IMR-90 (cell line): ENCODE results near the gene PPP1R13L. TPM values are rescaled to one million over a fixed set of nuclear protein-coding genes. Genes with fewer than 3 reads are reported as not detected.

Experiments
- ATAC-seq: fragments of 200-7000 bp; cut with Tn5 transposase; 2 replicates; pipeline ENCODE4 v1.9.1; 2020; ENCODE audit warnings: low read depth, mild to moderate bottlenecking, moderate library complexity
- BruUV-seq: library from RNA; stranded (reverse); fragments of 400-500 nt; replicated peaks from 2 replicates; lab custom pipeline; 2021; lab: Mats Ljungman, UMichigan
- CTCF ChIA-PET: fragments of 300-600 bp; formaldehyde crosslinking; extraction: SDS; loops from one replicate; lab custom pipeline; 2021; ENCODE audit warnings: antibody characterized with exemption; lab: Yijun Ruan, JAX
- POLR2A ChIA-PET: fragments of 300-600 bp; sonication (Branson Sonifier 250); formaldehyde crosslinking; loops from one replicate; lab custom pipeline; 2022; ENCODE audit warnings: antibody characterized with exemption; ENCODE audit not compliant: unreplicated experiment; lab: Charles Lee
- DNase-seq: peaks from one replicate; pipeline ENCODE4 v3.0.0; 2013
- H2AFZ ChIP-seq: replicated peaks from 2 replicates; pipeline ENCODE3; 2013; ENCODE audit warnings: low read length, mild to moderate bottlenecking; ENCODE audit not compliant: poor library complexity
- H2AK5ac ChIP-seq: 2 replicates; pipeline ENCODE4 v1.6.1; 2013; ENCODE audit warnings: low read depth, low read length, inconsistent platforms
- H2AK9ac ChIP-seq: replicated peaks from 2 replicates; pipeline ENCODE3; 2013; ENCODE audit warnings: mild to moderate bottlenecking, low read depth, low read length, moderate library complexity; ENCODE audit not compliant: poor library complexity
- H2BK120ac ChIP-seq: 2 replicates; pipeline ENCODE4 v1.6.1; 2013; ENCODE audit warnings: low read depth, low read length, inconsistent platforms
- H2BK15ac ChIP-seq: 3 replicates; pipeline ENCODE4 v1.6.1; 2013; ENCODE audit warnings: low read depth, low read length, inconsistent platforms
- H2BK20ac ChIP-seq: 2 replicates; pipeline ENCODE4 v1.6.1; 2013; ENCODE audit warnings: low read depth, mild to moderate bottlenecking, inconsistent platforms, low read length, moderate library complexity
- H2BK5ac ChIP-seq: 2 replicates; pipeline ENCODE4 v1.6.1; 2013; ENCODE audit warnings: mild to moderate bottlenecking, low read depth, low read length, inconsistent platforms; ENCODE audit not compliant: poor library complexity, severe bottlenecking
- H3K14ac ChIP-seq: replicated peaks from 2 replicates; pipeline ENCODE4 v1.6.1; 2013; ENCODE audit warnings: low read depth, low read length, inconsistent platforms
- H3K18ac ChIP-seq: 2 replicates; pipeline ENCODE4 v1.6.1; 2013; ENCODE audit warnings: low read depth, low read length, control low read depth
- H3K23ac ChIP-seq: 2 replicates; pipeline ENCODE4 v1.6.1; 2013; ENCODE audit warnings: low read depth, low read length, inconsistent platforms
- H3K27ac ChIP-seq: 2 replicates; pipeline ENCODE4 v1.5.1; 2013; ENCODE audit warnings: mild to moderate bottlenecking, control low read depth, low read length; ENCODE audit not compliant: insufficient read depth
- H3K27me3 ChIP-seq: 2 replicates; pipeline ENCODE4 v1.6.1; 2013; ENCODE audit warnings: low read length; ENCODE audit not compliant: control insufficient read depth, insufficient read depth
- H3K36me3 ChIP-seq: 2 replicates; pipeline ENCODE4 v1.6.1; 2013; ENCODE audit warnings: low read length, mixed read lengths; ENCODE audit not compliant: control insufficient read depth, insufficient read depth
- H3K4ac ChIP-seq: 2 replicates; pipeline ENCODE4 v1.6.1; 2013; ENCODE audit warnings: low read depth, low read length, inconsistent platforms
- H3K4me1 ChIP-seq: 2 replicates; pipeline ENCODE4 v1.6.1; 2013; ENCODE audit warnings: low read length, mixed read lengths; ENCODE audit not compliant: control insufficient read depth, insufficient read depth
- H3K4me2 ChIP-seq: 2 replicates; pipeline ENCODE4 v1.6.1; 2013; ENCODE audit warnings: low read depth, mild to moderate bottlenecking, control low read depth, low read length, moderate library complexity
- H3K4me3 ChIP-seq: 2 replicates; pipeline ENCODE4 v1.5.1; 2013; ENCODE audit warnings: low read depth, mild to moderate bottlenecking, control low read depth, low read length, moderate library complexity; ENCODE audit not compliant: insufficient read depth
- H3K56ac ChIP-seq: 2 replicates; pipeline ENCODE4 v1.6.1; 2013; ENCODE audit warnings: low read length, inconsistent platforms; ENCODE audit not compliant: insufficient read depth; ENCODE audit errors: extremely low read depth
- H3K79me1 ChIP-seq, 2 experiments: 2 replicates each; pipeline ENCODE4 v1.6.1; 2013; ENCODE audit warnings: low read length in 2 of 2, inconsistent platforms in 1 of 2, low read depth in 1 of 2
- H3K9ac ChIP-seq: 2 replicates; pipeline ENCODE4 v1.6.1; 2013; ENCODE audit warnings: low read depth, low read length, control low read depth
- H3K9me1 ChIP-seq: 2 replicates; pipeline ENCODE4 v1.6.1; 2013; ENCODE audit warnings: low read length, inconsistent platforms; ENCODE audit not compliant: insufficient read depth
- H3K9me3 ChIP-seq: 2 replicates; pipeline ENCODE4 v1.6.1; 2013; ENCODE audit warnings: low read length; ENCODE audit not compliant: control insufficient read depth, insufficient read depth
- H4K20me1 ChIP-seq: 2 replicates; pipeline ENCODE4 v1.6.1; 2013; ENCODE audit warnings: low read length, inconsistent platforms; ENCODE audit not compliant: insufficient read depth
- H4K5ac ChIP-seq: 2 replicates; pipeline ENCODE4 v1.6.1; 2013; ENCODE audit warnings: mild to moderate bottlenecking, low read depth, low read length, control low read depth
- H4K8ac ChIP-seq, 2 experiments: 2 replicates each; pipeline ENCODE4 v1.6.1; 2013; ENCODE audit warnings: low read depth in 2 of 2, low read length in 2 of 2, control low read depth in 1 of 2, inconsistent platforms in 1 of 2
- H4K91ac ChIP-seq: 2 replicates; pipeline ENCODE4 v1.6.1; 2013; ENCODE audit warnings: low read depth, low read length, inconsistent platforms; ENCODE audit not compliant: insufficient read depth
- BHLHE40 ChIP-seq: fragments of 150-350 bp; IDR thresholded peaks from 2 replicates; pipeline ENCODE4 v1.6.1; 2016; ENCODE audit warnings: mild to moderate bottlenecking, low read depth, low read length
- CEBPB ChIP-seq: IDR thresholded peaks from 2 replicates; pipeline ENCODE4 v1.6.1; 2012; ENCODE audit warnings: low read depth, low read length, improper control_type of control experiment
- CHD1 ChIP-seq: IDR thresholded peaks from 2 replicates; pipeline ENCODE4 v1.6.1; 2012; ENCODE audit warnings: low read depth, low read length, improper control_type of control experiment
- ELK1 ChIP-seq: fragments of 150-350 bp; IDR thresholded peaks from 2 replicates; pipeline ENCODE4 v1.6.1; 2016; ENCODE audit warnings: low read depth, mild to moderate bottlenecking, low read length, moderate library complexity, borderline replicate concordance
- FOS ChIP-seq: fragments of 150-350 bp; IDR thresholded peaks from 2 replicates; pipeline ENCODE4 v1.6.1; 2016; ENCODE audit warnings: low read depth, low read length
- MAFK ChIP-seq: IDR thresholded peaks from 2 replicates; pipeline ENCODE4 v1.6.1; 2012; ENCODE audit warnings: low read depth, low read length, improper control_type of control experiment
- MAZ ChIP-seq: IDR thresholded peaks from 2 replicates; pipeline ENCODE4 v1.6.1; 2012; ENCODE audit warnings: low read depth, mild to moderate bottlenecking, low read length, improper control_type of control experiment, moderate library complexity, borderline replicate concordance
- MXI1 ChIP-seq: IDR thresholded peaks from 2 replicates; pipeline ENCODE4 v1.6.1; 2012; ENCODE audit warnings: low read depth, mild to moderate bottlenecking, low read length, moderate library complexity, borderline replicate concordance
- NFE2L2 ChIP-seq: fragments of 150-350 bp; IDR thresholded peaks from 2 replicates; pipeline ENCODE4 v1.6.1; 2016; ENCODE audit warnings: low read depth, mild to moderate bottlenecking, low read length
- POLR2A ChIP-seq: IDR thresholded peaks from 2 replicates; pipeline ENCODE4 v1.6.1; 2012; ENCODE audit warnings: mild to moderate bottlenecking, low read depth, low read length
- RAD21 ChIP-seq: IDR thresholded peaks from 2 replicates; pipeline ENCODE4 v1.6.1; 2012; ENCODE audit warnings: low read length, improper control_type of control experiment
- RFX5 ChIP-seq: IDR thresholded peaks from 2 replicates; pipeline ENCODE4 v1.8.0; 2012; ENCODE audit warnings: low read depth, mild to moderate bottlenecking, low read length, moderate library complexity
- SMC3 ChIP-seq: fragments of 150-350 bp; IDR thresholded peaks from 2 replicates; pipeline ENCODE4 v1.6.1; 2016; ENCODE audit warnings: low read depth, mild to moderate bottlenecking, antibody characterized with exemption, low read length, moderate library complexity
- USF2 ChIP-seq: fragments of 150-350 bp; IDR thresholded peaks from 2 replicates; pipeline ENCODE4 v1.6.1; 2017; ENCODE audit warnings: mild to moderate bottlenecking, antibody characterized with exemption, low read length, low read depth
- WGBS, 2 experiments: methylation state at CpG; one replicate each; pipeline versions ENCODE4 v1.1.5 to v1.1.7; 2013; ENCODE audit warnings: missing lambda C conversion rate in 2 of 2; ENCODE audit not compliant: insufficient read length in 1 of 2; ENCODE audit errors: extremely low coverage in 2 of 2; 5-methylcytosine and 5-hydroxymethylcytosine counted together
- dilution Hi-C: fragments of 300-500 bp; cut with HindIII; formaldehyde crosslinking; loops from one replicate; pipeline ENCODE4 v1.14.3; 2018; ENCODE audit warnings: low sequenced_read_pairs; ENCODE audit not compliant: unreplicated experiment
- in situ Hi-C: fragments of 300-500 bp; cut with MboI; formaldehyde crosslinking; loops from 3 replicates; pipeline ENCODE4 v1.14.3; 2019; ENCODE audit warnings: low sequenced_read_pairs, inconsistent platforms, mixed read lengths
- intact Hi-C: fragments of 100-400 bp; cut with micrococcal nuclease; formaldehyde crosslinking; loops from 2 replicates; pipeline ENCODE4 v1.10.0; 2022
- polyA plus RNA-seq, 3 experiments: library from polyadenylated mRNA; depleted of rRNA; stranded (reverse); fragments of >200 nt; gene quantifications; 2 replicates each; pipeline ENCODE4 v1.2.3, GENCODE V29; 2012; ENCODE audit warnings: low replicate concordance in 1 of 3
- total RNA-seq: library from RNA; depleted of rRNA; stranded (reverse); fragments of >200 nt; gene quantifications from 2 replicates; pipeline ENCODE4 v1.2.3, GENCODE V29; 2012

PPP1R13L gene
- total and polyA plus RNA-seq, 2 of the 4 experiments (the other 2 are of a cell fraction), result 3.0 to 13.3 TPM

- TF ChIP-seq MAFK, result no peak
Observed at GRCh38 chr19:45391871-45392665, 12.8 kb downstream of the PPP1R13L start (continued).

- no peak overlapping the region for H3K56ac ChIP-seq
- no peak overlapping the region for H4K5ac ChIP-seq
- no peak overlapping the region for H3K4me2 ChIP-seq
- H3K18ac ChIP-seq, result no peak overlapping the region
- no peak overlapping the region for H3K27ac ChIP-seq
- H4K91ac ChIP-seq, result no peak overlapping the region
- H3K4me1 ChIP-seq, result no peaks in the 10 kb centered on the region
- ChIA-PET CTCF (interaction anchor here (1.3 kb wide), 1 partner anchor 14 kb away, joined by 3 read pairs; no protein-coding TSS in a partner anchor), POLR2A (no interaction called here)
- H3K9me3 ChIP-seq, result no peaks in the 10 kb centered on the region
- H4K8ac ChIP-seq, result peak overlapping the region in 1 of 2 experiments; percentile 22; a peak in 1 of 4 replicates
- H3K14ac ChIP-seq, result no peak overlapping the region
- no peaks in the 10 kb centered on the region for H3K9me1 ChIP-seq
- peak overlapping the region; percentile 77 for H2AFZ ChIP-seq
- H3K4ac ChIP-seq, result no peak overlapping the region
- no peak overlapping the region for H3K4me3 ChIP-seq
- no peak overlapping the region for H3K23ac ChIP-seq
- no peak overlapping the region for H2BK5ac ChIP-seq
- in situ Hi-C loops (no loop called here), intact Hi-C loops (no loop called here), dilution Hi-C loops (no loop called here)
- H3K36me3 ChIP-seq, result no peaks in the 10 kb centered on the region; the same call in none of the 2 replicates
- H3K27me3 ChIP-seq, result no peaks in the 10 kb centered on the region
- peak overlapping the region; percentile 75 for H2AK9ac ChIP-seq
- ATAC-seq (peak; percentile 91), DNase-seq (peak; percentile 18)
- H3K9ac ChIP-seq, result no peak overlapping the region
- H2BK120ac ChIP-seq, result no peak overlapping the region
- H2AK5ac ChIP-seq, result peak overlapping the region; percentile 13; the same call in 1 of the 2 replicates
- no peaks in the 10 kb centered on the region for H4K20me1 ChIP-seq
- TF ChIP-seq FOS (no peak), RFX5 (no peak), SMC3 (no peak), NFE2L2 (no peak), USF2 (no peak), MXI1 (no peak), MAFK (no peak), POLR2A (no peak), ELK1 (no peak), MAZ (no peak), CEBPB (no peak), CHD1 (no peak), RAD21 (no peak), BHLHE40 (no peak)
- H2BK15ac ChIP-seq, result no peak overlapping the region
- no peak overlapping the region for H2BK20ac ChIP-seq
- BruUV-seq, result no TSS peak
- 57% methylated on average over 1 of the region's 3 CpGs; no CpG with 5 or more reads in 1 of the 2 experiments for WGBS, 2 experiments
- H3K79me1 ChIP-seq, result no peaks in the 10 kb centered on the region
Observed at GRCh38 chr19:45391346-45391745, 13.5 kb downstream of the PPP1R13L start.
